ENCODE measurements around the gene KCNQ5. TPM values are rescaled to one million over a fixed set of nuclear protein-coding genes. Genes with fewer than 3 reads are reported as not detected.

KCNQ5 gene
- total RNA-seq, 1 experiment from 2014 or later: 0.07 TPM

GRCh38 chr6:72677740-72678139 lies 55.9 kb downstream of the KCNQ5 start:
- Mint-ChIP-seq H3K9me3 (no peaks in the 10 kb centered on the region), H3K36me3 (ENCODE audit: insufficient read depth in 1 of 3, low read depth in 3 of 3) (no peaks in the 10 kb centered on the region), H3K27ac (no peak overlapping the region), H3K27me3 (ENCODE audit: low read depth) (no peaks in the 10 kb centered on the region), H3K4me3 (no peak overlapping the region), H3K4me1 (no peaks in the 10 kb centered on the region)
- Histone ChIP-seq H4K8ac (replicated peaks; ENCODE audit: insufficient read length, low read depth, low read length) (no peak overlapping the region), H2BK15ac (ENCODE audit: low read depth, low read length) (no peak overlapping the region), H3T11ph (ENCODE audit: low read length) (no peak overlapping the region), H2AFZ (ENCODE audit: low read length) (no peak overlapping the region), H4K20me1 (ENCODE audit: control insufficient read depth, insufficient read depth, insufficient read length) (no peaks in the 10 kb centered on the region), H3K9me3 (ENCODE audit: control insufficient read depth, low read depth, low read length) (no peaks in the 10 kb centered on the region), H3K79me2 (ENCODE audit: insufficient read depth, low read length) (no peaks in the 10 kb centered on the region), H3K4ac (ENCODE audit: low read depth, low read length) (no peak overlapping the region), H2BK20ac (ENCODE audit: low read depth, low read length, poor library complexity, severe bottlenecking) (no peak overlapping the region), H4K91ac (ENCODE audit: insufficient read length, low read depth, low read length) (no peak overlapping the region), H3K4me2 (ENCODE audit: insufficient read depth, insufficient read length, low read length) (no peak overlapping the region), H3K23ac (ENCODE audit: insufficient read length, low read depth, low read length) (no peak overlapping the region), H2BK120ac (ENCODE audit: low read depth, low read length, poor library complexity, severe bottlenecking) (no peak overlapping the region), H3K4me1 (ENCODE audit: insufficient read depth, low read length) (no peaks in the 10 kb centered on the region), H2BK5ac (ENCODE audit: insufficient read length, low read length) (no peak overlapping the region), H3K23me2 (ENCODE audit: insufficient read length, low read depth, low read length, poor library complexity, severe bottlenecking) (no peaks in the 10 kb centered on the region), H3K18ac (ENCODE audit: insufficient read length, low read depth, low read length) (no peak overlapping the region), H3K9ac (ENCODE audit: extremely low read depth, insufficient read length, low read length) (no peak overlapping the region), H3K14ac (ENCODE audit: insufficient read depth, low read length) (no peak overlapping the region), H3K79me1 (ENCODE audit: insufficient read depth, low read depth, low read length, poor library complexity, severe bottlenecking) (no peaks in the 10 kb centered on the region), H4K5ac (ENCODE audit: insufficient read length, low read depth, low read length) (no peak overlapping the region), H2AK5ac (ENCODE audit: insufficient read length, low read length) (no peak overlapping the region), H3K56ac (ENCODE audit: insufficient read length, low read depth, low read length) (no peak overlapping the region), H3K27ac (ENCODE audit: insufficient read length, low read depth, low read length) (no peak overlapping the region), H3K27me3 (ENCODE audit: insufficient read depth, low read length) (no peaks in the 10 kb centered on the region), H2BK12ac (ENCODE audit: insufficient read length, low read depth, low read length) (no peak overlapping the region)
- no peak for TF ChIP-seq CTCF (conservative IDR thresholded peaks at IDR 0.05)
- no peak for DNase-seq
- WGBS (ENCODE audit: extremely low coverage, insufficient read length, low lambda C conversion rate): no CpG with 5 or more reads among the region's 1 CpG

Measured in H9 (cell line).